Esophagus muscularis mucosa (tissue), 3 donors: ENCODE data around the gene TTC3.

Source experiments
- POLR2AphosphoS5 ChIP-seq, 2 donors: sonication (generic); formaldehyde crosslinking; IDR thresholded peaks; one replicate each; pipeline ENCODE4 v1.6.1; 2017; ENCODE audit warnings: antibody characterized with exemption in 2 of 2
- TF ChIP-seq, protein P1 (sequence below), 3 experiments: fragments of 200-600 bp in 2 of 3; fragments of 450-650 bp in 1 of 3; sonication (generic) in 2 of 3; IDR thresholded peaks; one replicate each; pipeline ENCODE4 v1.5.1; 2017 to 2019; ENCODE audit warnings: antibody characterized with exemption in 3 of 3, mild to moderate bottlenecking in 2 of 3, moderate library complexity in 1 of 3

DNA sequence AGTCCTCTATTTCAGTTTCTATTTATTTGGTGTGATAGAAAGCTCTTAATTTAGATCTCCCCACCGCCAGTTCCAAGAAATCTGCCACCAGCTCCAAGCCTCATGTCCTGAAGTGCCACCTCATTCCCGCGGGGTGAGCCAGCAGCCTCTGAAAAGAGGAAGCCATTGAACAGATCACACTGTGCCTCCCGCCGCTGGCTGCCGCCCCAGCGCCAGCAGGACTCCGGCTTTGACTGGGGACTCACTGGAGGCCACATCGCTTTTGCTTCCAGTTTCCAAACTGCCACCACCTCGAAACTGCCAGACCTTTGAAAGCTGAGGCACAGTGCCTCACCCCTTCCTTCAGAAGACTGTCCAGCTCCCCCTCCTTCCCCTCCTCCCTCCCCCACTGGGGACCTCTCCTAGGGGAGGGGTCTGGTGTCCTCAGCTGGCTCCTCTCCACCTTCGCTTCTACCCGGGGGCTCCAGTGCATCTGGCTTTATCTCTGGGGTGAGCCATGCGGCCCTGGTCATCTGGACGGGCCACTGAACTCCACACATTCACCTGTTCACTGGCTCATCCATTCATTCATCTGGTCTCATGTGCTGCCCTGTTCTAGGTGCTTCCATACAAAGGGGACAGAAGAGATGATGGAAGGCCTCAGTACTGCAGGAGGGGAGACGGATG lies 135.1 kb downstream of the TTC3 start:
- TF ChIP-seq, protein P1, sequence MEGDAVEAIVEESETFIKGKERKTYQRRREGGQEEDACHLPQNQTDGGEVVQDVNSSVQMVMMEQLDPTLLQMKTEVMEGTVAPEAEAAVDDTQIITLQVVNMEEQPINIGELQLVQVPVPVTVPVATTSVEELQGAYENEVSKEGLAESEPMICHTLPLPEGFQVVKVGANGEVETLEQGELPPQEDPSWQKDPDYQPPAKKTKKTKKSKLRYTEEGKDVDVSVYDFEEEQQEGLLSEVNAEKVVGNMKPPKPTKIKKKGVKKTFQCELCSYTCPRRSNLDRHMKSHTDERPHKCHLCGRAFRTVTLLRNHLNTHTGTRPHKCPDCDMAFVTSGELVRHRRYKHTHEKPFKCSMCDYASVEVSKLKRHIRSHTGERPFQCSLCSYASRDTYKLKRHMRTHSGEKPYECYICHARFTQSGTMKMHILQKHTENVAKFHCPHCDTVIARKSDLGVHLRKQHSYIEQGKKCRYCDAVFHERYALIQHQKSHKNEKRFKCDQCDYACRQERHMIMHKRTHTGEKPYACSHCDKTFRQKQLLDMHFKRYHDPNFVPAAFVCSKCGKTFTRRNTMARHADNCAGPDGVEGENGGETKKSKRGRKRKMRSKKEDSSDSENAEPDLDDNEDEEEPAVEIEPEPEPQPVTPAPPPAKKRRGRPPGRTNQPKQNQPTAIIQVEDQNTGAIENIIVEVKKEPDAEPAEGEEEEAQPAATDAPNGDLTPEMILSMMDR (IDR thresholded peaks at IDR 0.05) = no peak
- TF ChIP-seq POLR2AphosphoS5 (IDR thresholded peaks at IDR 0.05) = no peak
